Omental fat pad (tissue), 4 donors: ENCODE data around the gene MICAL1. TPM values are rescaled to one million over a fixed set of nuclear protein-coding genes. Genes with fewer than 3 reads are reported as not detected.

Source experiments
- ATAC-seq: fragments of 150-250 bp; one replicate; pipeline ENCODE4 v1.9.1; 2016; ENCODE audit warnings: mild to moderate bottlenecking, moderate library complexity; ENCODE audit not compliant: low FRiP score
- DNase-seq: peaks from one replicate; pipeline ENCODE4 v3.0.0-alpha.2; 2019; ENCODE audit warnings: low spot score
- CTCF ChIP-seq, 3 donors: fragments of 450-650 bp; IDR thresholded peaks; one replicate each; pipeline ENCODE4 v1.5.1; 2016 to 2017; ENCODE audit warnings: antibody characterized with exemption in 3 of 3, mild to moderate bottlenecking in 3 of 3, moderate library complexity in 2 of 3
- total RNA-seq, 4 donors: library from RNA; depleted of rRNA; stranded (reverse); fragments of >200 nt; gene quantifications; one replicate each; pipeline ENCODE4 v1.1.0, GENCODE V29; 2016

Gene MICAL1
- total RNA-seq, 4 donors from 2014 or later = 14.0 to 48.7 (median 30.2) TPM

- peak; percentile 57 for ATAC-seq
- TF ChIP-seq CTCF (IDR thresholded peaks at IDR 0.05) = no peak
- DNase-seq = no peak
These were observed 49.4 kb downstream of the MICAL1 start for GRCh38 chr6:109406196-109406595.

GRCh38 chr6:109397020-109397419 is 58.6 kb downstream of the MICAL1 start:
- no peak for TF ChIP-seq CTCF (IDR thresholded peaks at IDR 0.05)
- ATAC-seq (no peak), DNase-seq (no peak)

GRCh38 chr6:109396046-109396718 is 59.4 kb downstream of the MICAL1 start:
- DNase-seq (no peak), ATAC-seq (no peak)
- TF ChIP-seq CTCF (IDR thresholded peaks at IDR 0.05) = no peak

Other genes starting within 250 kb of the MICAL1 start
- 100 to 1,000 TPM; 146 to 273 (median 236) TPM for gene CD164, start 73.3 kb downstream of the MICAL1 start, total RNA-seq
- 1 to 10 TPM; 2.3 to 7.4 (median 4.1) TPM for gene PPIL6, start 15.1 kb downstream of the MICAL1 start, total RNA-seq
- 10 to 100 TPM; 10.2 to 16.2 (median 10.7) TPM for gene SMPD2, start 15.0 kb downstream of the MICAL1 start, total RNA-seq
- gene ZBTB24, start 27.4 kb upstream of the MICAL1 start, total RNA-seq = 1 to 10 TPM; 4.7 to 9.8 (median 6.9) TPM
- 10 to 100 TPM in 2 of 4 donors, 1 to 10 TPM in 2; 5.4 to 14.8 (median 8.2) TPM for gene AK9, start 235.4 kb upstream of the MICAL1 start, total RNA-seq
- 10 to 100 TPM in 2 of 4 donors, 1 to 10 TPM in 2; 9.4 to 18.1 (median 13.2) TPM for gene FIG4, start 235.5 kb upstream of the MICAL1 start, total RNA-seq